H9 (cell line): ENCODE results near the gene NKG7. TPM values are rescaled to one million over a fixed set of nuclear protein-coding genes. Genes with fewer than 3 reads are reported as not detected.

Source experiments
- DNase-seq: peaks from one replicate; pipeline ENCODE4 v3.0.0-alpha.2; 2017
- H2AFZ ChIP-seq: one replicate; pipeline ENCODE4 v1.6.1; 2013; ENCODE audit warnings: mild to moderate bottlenecking, low read length, control low read depth, moderate library complexity
- H2AK5ac ChIP-seq: 2 replicates; pipeline ENCODE4 v1.6.1; 2013; ENCODE audit warnings: low read length, control low read depth, mixed read lengths; ENCODE audit not compliant: insufficient read length
- H2BK120ac ChIP-seq: one replicate; pipeline ENCODE4 v1.6.1; 2013; ENCODE audit warnings: low read depth, mild to moderate bottlenecking, low read length, control low read depth, inconsistent platforms; ENCODE audit not compliant: poor library complexity, severe bottlenecking
- H2BK12ac ChIP-seq: 2 replicates; pipeline ENCODE4 v1.6.1; 2013; ENCODE audit warnings: low read length, control low read depth, mixed read lengths, low read depth; ENCODE audit not compliant: insufficient read length
- H2BK15ac ChIP-seq: 2 replicates; pipeline ENCODE4 v1.6.1; 2013; ENCODE audit warnings: low read depth, low read length, control low read depth
- H2BK20ac ChIP-seq: one replicate; pipeline ENCODE4 v1.6.1; 2013; ENCODE audit warnings: low read depth, mild to moderate bottlenecking, low read length, control low read depth, inconsistent platforms; ENCODE audit not compliant: poor library complexity, severe bottlenecking
- H2BK5ac ChIP-seq: 2 replicates; pipeline ENCODE4 v1.6.1; 2013; ENCODE audit warnings: low read length, control low read depth, mixed read lengths; ENCODE audit not compliant: insufficient read length
- H3K14ac ChIP-seq: 2 replicates; pipeline ENCODE4 v1.6.1; 2013; ENCODE audit warnings: low read length, control low read depth; ENCODE audit not compliant: insufficient read depth
- H3K18ac ChIP-seq: 2 replicates; pipeline ENCODE4 v1.6.1; 2013; ENCODE audit warnings: low read depth, mild to moderate bottlenecking, mixed read lengths, low read length, control low read depth; ENCODE audit not compliant: insufficient read length
- H3K23ac ChIP-seq: 2 replicates; pipeline ENCODE4 v1.6.1; 2013; ENCODE audit warnings: low read length, control low read depth, mixed read lengths, low read depth; ENCODE audit not compliant: insufficient read length
- H3K23me2 ChIP-seq: 2 replicates; pipeline ENCODE4 v1.6.1; 2013; ENCODE audit warnings: low read depth, mild to moderate bottlenecking, mixed read lengths, low read length, control low read depth; ENCODE audit not compliant: insufficient read length, poor library complexity, severe bottlenecking
- H3K27ac ChIP-seq: 2 replicates; pipeline ENCODE4 v1.5.1; 2013; ENCODE audit warnings: low read length, control low read depth, mixed read lengths, low read depth; ENCODE audit not compliant: insufficient read length
- H3K27me3 ChIP-seq: 2 replicates; pipeline ENCODE4 v1.6.1; 2013; ENCODE audit warnings: low read length, control low read depth, inconsistent platforms; ENCODE audit not compliant: insufficient read depth
- H3K4ac ChIP-seq: 2 replicates; pipeline ENCODE4 v1.6.1; 2013; ENCODE audit warnings: low read depth, mild to moderate bottlenecking, control low read depth, inconsistent platforms, low read length, moderate library complexity
- H3K4me1 ChIP-seq: 2 replicates; pipeline ENCODE4 v1.6.1; 2013; ENCODE audit warnings: low read length, control low read depth, inconsistent platforms; ENCODE audit not compliant: insufficient read depth
- H3K4me2 ChIP-seq: 2 replicates; pipeline ENCODE4 v1.6.1; 2013; ENCODE audit warnings: low read length, control low read depth, mixed read lengths; ENCODE audit not compliant: insufficient read length, insufficient read depth
- H3K56ac ChIP-seq: 2 replicates; pipeline ENCODE4 v1.6.1; 2013; ENCODE audit warnings: low read depth, mild to moderate bottlenecking, mixed read lengths, low read length, control low read depth; ENCODE audit not compliant: insufficient read length
- H3K79me1 ChIP-seq: 2 replicates; pipeline ENCODE4 v1.6.1; 2013; ENCODE audit warnings: low read depth, mild to moderate bottlenecking, moderate library complexity, low read length, control low read depth, inconsistent platforms; ENCODE audit not compliant: insufficient read depth, poor library complexity, severe bottlenecking
- H3K79me2 ChIP-seq: 2 replicates; pipeline ENCODE4 v1.6.1; 2013; ENCODE audit warnings: low read length, control low read depth, inconsistent platforms; ENCODE audit not compliant: insufficient read depth
- H3K9ac ChIP-seq: 2 replicates; pipeline ENCODE4 v1.6.1; 2013; ENCODE audit warnings: low read length, control low read depth, mixed read lengths; ENCODE audit not compliant: insufficient read length; ENCODE audit errors: extremely low read depth
- H3K9me3 ChIP-seq: one replicate; pipeline ENCODE4 v1.6.1; 2013; ENCODE audit warnings: low read depth, low read length, inconsistent platforms; ENCODE audit not compliant: control insufficient read depth
- H3T11ph ChIP-seq: one replicate; pipeline ENCODE4 v1.6.1; 2013; ENCODE audit warnings: mild to moderate bottlenecking, low read length, control low read depth, inconsistent platforms
- H4K20me1 ChIP-seq: one replicate; pipeline ENCODE4 v1.6.1; 2013; ENCODE audit not compliant: control insufficient read depth, insufficient read length, insufficient read depth
- H4K5ac ChIP-seq: 2 replicates; pipeline ENCODE4 v1.6.1; 2013; ENCODE audit warnings: low read depth, mild to moderate bottlenecking, mixed read lengths, low read length, control low read depth; ENCODE audit not compliant: insufficient read length
- H4K8ac ChIP-seq: replicated peaks from 2 replicates; pipeline ENCODE4 v1.6.1; 2013; ENCODE audit warnings: low read length, control low read depth, mixed read lengths, low read depth; ENCODE audit not compliant: insufficient read length
- H4K91ac ChIP-seq: 2 replicates; pipeline ENCODE4 v1.6.1; 2013; ENCODE audit warnings: low read depth, mild to moderate bottlenecking, moderate library complexity, mixed read lengths, low read length, control low read depth; ENCODE audit not compliant: insufficient read length
- H3K27ac Mint-ChIP-seq, 3 experiments: 2 replicates in 2 of 3; 3 replicates in 1 of 3; pipeline ENCODE4 v1.8.0; 2020 to 2021; ENCODE audit warnings: mixed read lengths in 3 of 3, mild to moderate bottlenecking in 1 of 3, moderate library complexity in 1 of 3
- H3K27me3 Mint-ChIP-seq: 2 replicates; pipeline ENCODE4 v1.8.0; 2021; ENCODE audit warnings: low read depth, mild to moderate bottlenecking, moderate library complexity, mixed read lengths
- H3K36me3 Mint-ChIP-seq, 3 experiments: 2 replicates in 2 of 3; 3 replicates in 1 of 3; pipeline ENCODE4 v1.8.0; 2020 to 2021; ENCODE audit warnings: low read depth in 3 of 3, mixed read lengths in 3 of 3; ENCODE audit not compliant: insufficient read depth in 1 of 3
- H3K4me1 Mint-ChIP-seq, 2 experiments: 2 replicates each; pipeline ENCODE4 v1.8.0; 2020; ENCODE audit warnings: mixed read lengths in 2 of 2
- H3K4me3 Mint-ChIP-seq, 2 experiments: 2 replicates in 1 of 2; 3 replicates in 1 of 2; pipeline ENCODE4 v1.8.0; 2020 to 2021; ENCODE audit warnings: mild to moderate bottlenecking in 2 of 2, mixed read lengths in 2 of 2, moderate library complexity in 1 of 2
- H3K9me3 Mint-ChIP-seq, 2 experiments: 2 replicates in 1 of 2; 3 replicates in 1 of 2; pipeline ENCODE4 v1.8.0; 2020; ENCODE audit warnings: mild to moderate bottlenecking in 2 of 2, mixed read lengths in 2 of 2, moderate library complexity in 1 of 2
- CTCF ChIP-seq: fragments of 200-600 bp; sonication (generic); conservative IDR thresholded peaks from 3 replicates; pipeline ENCODE4 v1.8.0; 2021; ENCODE audit warnings: antibody characterized with exemption, mild to moderate bottlenecking
- WGBS: extraction: QIAGEN DNeasy Blood & Tissue Kit; methylation state at CpG from one replicate; pipeline ENCODE4 v1.1.7; 2013; ENCODE audit warnings: missing lambda C conversion rate, low lambda C conversion rate, mixed read lengths; ENCODE audit not compliant: insufficient read length; ENCODE audit errors: extremely low coverage; 5-methylcytosine and 5-hydroxymethylcytosine counted together
- total RNA-seq: library from RNA; stranded (reverse); gene quantifications from 2 replicates; pipeline ENCODE4 v1.2.1, GENCODE V29; 2021

NKG7 gene
- total RNA-seq, 1 experiment from 2014 or later, result not detected

GRCh38 chr19:51417810-51418157, 45.3 kb upstream of the NKG7 start:
- Mint-ChIP-seq H3K9me3 (peaks cover 2% of the 10 kb centered on the region in 2 experiments; a peak in 2 of 5 replicates), H3K4me3 (no peak overlapping the region), H3K36me3 (peaks cover 0 to 16% (median 0%) of the 10 kb centered on the region in 3 experiments; a peak in 1 of 7 replicates), H3K27ac (no peak overlapping the region), H3K4me1 (peaks cover 7 to 18% of the 10 kb centered on the region in 2 experiments; a peak in 3 of 4 replicates), H3K27me3 (peaks cover 28% of the 10 kb centered on the region)
- no peak overlapping the region for H2AFZ ChIP-seq
- H2BK5ac ChIP-seq, result no peak overlapping the region
- H3K23me2 ChIP-seq, result peaks cover 6% of the 10 kb centered on the region
- no peaks in the 10 kb centered on the region for H4K20me1 ChIP-seq
- no peak overlapping the region for H3K56ac ChIP-seq
- no peak for DNase-seq
- H4K8ac ChIP-seq, result no peak overlapping the region
- TF ChIP-seq CTCF, result no peak
- no peak overlapping the region for H3K4ac ChIP-seq
- no peak overlapping the region for H4K91ac ChIP-seq
- H4K5ac ChIP-seq, result no peak overlapping the region
- no peak overlapping the region for H3K9ac ChIP-seq
- H3K9me3 ChIP-seq, result no peaks in the 10 kb centered on the region
- no peak overlapping the region for H3K14ac ChIP-seq
- no peak overlapping the region for H3K4me2 ChIP-seq
- H2BK15ac ChIP-seq, result no peak overlapping the region
- H3K27ac ChIP-seq, result no peak overlapping the region
- H2BK120ac ChIP-seq, result no peak overlapping the region
- H3K27me3 ChIP-seq, result no peaks in the 10 kb centered on the region; the same call in 1 of the 2 replicates
- no peaks in the 10 kb centered on the region for H3K79me1 ChIP-seq
- H2BK12ac ChIP-seq, result no peak overlapping the region
- no CpG with 5 or more reads among the region's 3 CpGs for WGBS
- H3K23ac ChIP-seq, result no peak overlapping the region
- no peaks in the 10 kb centered on the region for H3K4me1 ChIP-seq
- no peak overlapping the region for H3T11ph ChIP-seq
- no peak overlapping the region for H2BK20ac ChIP-seq
- no peak overlapping the region for H3K18ac ChIP-seq
- no peak overlapping the region for H2AK5ac ChIP-seq
- no peaks in the 10 kb centered on the region for H3K79me2 ChIP-seq
